Stimulated activated CD8-positive, alpha-beta memory T cell treated with anti-CD3 and anti-CD28 coated beads, Interleukin-12 subunit alpha, Interleukin-12 subunit beta, amount 100 ng/mL, for 24 hours (primary cell): ENCODE results near the gene TRPC4AP.

Experiments
- DNase-seq: peaks from one replicate; pipeline ENCODE4 v3.0.0-alpha.2; 2020; ENCODE audit errors: extremely low read depth

TRPC4AP gene

DNA sequence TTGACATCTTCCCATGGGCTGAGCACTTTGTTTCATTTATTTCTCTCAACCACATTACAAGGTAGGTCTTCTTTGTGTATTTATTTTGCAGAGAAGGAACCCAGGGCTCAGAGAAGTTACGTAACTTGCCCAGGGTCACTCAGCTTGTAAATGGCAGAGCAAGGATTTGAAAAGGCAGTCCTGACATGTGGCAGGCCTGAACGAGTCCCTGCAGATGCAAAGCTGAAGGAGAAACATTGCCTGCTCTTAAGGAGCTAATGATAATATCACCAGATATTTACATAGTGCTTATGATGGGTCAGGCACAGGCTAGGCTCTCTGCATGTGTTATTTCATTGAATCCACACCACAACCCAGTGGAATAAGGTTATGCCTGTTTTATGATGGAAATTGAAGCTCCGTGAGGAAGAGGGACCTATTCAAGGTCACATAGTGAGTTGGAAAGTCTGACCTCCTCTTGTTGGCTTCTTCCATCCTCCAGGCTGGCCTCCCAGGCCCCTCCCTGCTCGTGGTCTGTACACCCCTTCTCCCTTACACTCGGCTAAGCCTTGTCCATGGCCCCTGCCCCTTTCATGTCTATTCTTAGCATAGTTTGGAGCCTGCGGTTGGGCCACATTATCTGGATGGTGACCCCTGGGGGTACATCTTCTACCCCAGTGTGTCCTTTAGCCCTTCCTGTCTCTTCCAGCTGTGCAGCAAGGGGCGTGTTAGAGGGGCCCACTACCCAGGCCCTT lies 124.4 kb downstream of the TRPC4AP start:
- no peak for DNase-seq

DNA sequence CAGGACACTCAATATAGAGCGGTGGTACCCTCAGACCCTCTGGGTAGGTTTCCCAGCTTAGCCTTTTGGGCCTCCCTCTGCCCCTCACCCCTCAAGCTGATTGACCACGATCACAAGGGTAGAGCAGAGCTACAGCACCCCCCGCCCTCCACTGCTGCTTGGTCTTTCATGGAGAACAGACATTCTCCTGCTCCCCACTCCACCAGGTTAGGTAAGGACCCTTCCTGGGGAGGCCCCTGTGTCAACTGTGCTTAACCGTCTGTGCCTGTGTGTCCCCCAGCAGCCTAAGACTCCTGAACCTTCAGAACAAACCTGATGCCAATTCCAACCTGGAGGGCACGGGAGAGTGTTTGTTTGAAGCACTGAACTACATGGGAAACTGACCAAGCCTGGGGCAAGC lies 125.2 kb downstream of the TRPC4AP start:
- DNase-seq: no peak

- no peak for DNase-seq
Observed at GRCh38 chr20:34965051-34965450, 127.6 kb downstream of the TRPC4AP start.

DNA sequence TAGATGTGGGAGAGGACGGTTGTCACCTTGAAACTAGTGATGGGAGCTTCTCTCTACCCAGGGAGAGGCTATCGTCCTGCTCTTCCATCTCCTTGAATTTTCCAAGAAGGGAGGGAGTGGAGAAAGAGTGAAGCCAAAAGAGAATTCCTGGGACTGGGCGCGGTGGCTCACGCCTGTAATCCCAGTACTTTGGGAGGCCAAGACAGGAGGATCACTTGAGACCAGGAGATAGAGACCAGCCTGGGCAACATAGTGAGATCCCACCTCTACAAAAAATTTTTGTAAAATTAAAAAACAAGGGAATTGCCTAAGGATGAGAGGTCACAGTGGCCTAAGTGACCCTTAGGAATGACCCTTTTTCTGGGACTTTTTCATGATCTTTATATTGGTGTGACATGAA lies 128.1 kb downstream of the TRPC4AP start:
- DNase-seq: no peak

- DNase-seq: no peak
Observed at GRCh38 chr20:34956751-34957472, 135.7 kb downstream of the TRPC4AP start.

DNA sequence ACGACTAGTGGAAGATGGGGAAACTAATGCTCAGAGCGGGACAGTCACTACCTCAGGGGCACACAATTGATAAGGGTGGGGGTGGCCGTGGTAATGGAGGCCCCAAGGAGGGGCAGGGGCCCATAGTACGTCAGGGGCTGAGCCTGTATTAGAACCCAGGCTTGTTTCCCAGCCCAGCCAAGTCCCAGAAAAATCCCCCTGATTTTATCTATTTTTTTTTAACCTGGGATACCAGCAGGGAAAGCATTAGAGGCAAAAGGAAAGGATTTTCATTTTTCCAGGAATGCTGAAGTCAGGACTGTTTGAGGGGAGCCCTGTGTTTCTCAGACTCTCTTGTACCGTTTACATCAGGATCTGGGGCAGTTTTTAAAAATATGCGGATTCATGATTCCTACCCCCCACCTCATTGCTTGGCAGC lies 136.6 kb downstream of the TRPC4AP start:
- DNase-seq: no peak

DNA sequence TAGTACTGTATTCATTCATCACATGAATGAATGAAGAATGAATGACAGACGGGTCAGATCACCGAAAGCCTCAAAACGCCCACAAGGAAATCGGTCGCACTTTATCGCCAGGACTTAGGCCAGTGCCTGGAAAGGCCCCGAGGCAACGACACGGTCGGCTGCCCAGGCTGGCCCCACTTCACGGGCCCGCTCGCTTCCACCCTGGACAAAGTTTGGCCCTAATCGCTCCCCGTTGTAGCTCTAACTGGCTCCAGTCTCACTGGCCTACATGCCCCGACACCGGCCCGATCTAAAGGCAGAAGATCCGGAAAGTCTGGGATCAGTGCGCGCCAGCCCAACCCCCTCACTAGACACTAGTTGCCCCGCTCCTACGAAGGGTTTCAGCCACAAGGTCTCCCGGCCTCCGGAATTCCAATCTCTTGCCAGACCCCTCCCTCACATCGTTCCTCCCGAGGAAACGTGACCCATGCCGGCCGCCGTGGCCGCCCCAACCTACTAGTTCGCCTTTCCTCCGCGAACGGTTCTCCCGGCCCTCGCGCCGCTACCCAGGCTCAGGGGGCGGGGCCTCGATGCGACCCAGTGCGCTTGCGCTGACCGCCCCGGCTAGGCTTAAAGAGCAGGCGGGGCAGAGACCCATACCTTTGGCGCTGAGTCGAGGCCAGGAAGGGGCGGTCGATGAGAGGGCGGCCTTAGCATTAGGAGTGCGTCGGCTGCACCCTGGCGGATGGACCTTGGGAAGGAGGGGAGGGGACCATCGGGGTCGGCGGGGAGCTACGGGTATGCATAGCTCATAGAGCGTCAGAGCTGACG lies 137.2 kb downstream of the TRPC4AP start, which contains the start of the genes GSS and MYH7B:
Gene GSS, minus strand, starts transcription at position 576 of the 810 bp plus-strand sequence. CDS start 3,954 bp downstream, outside the sequence.
Gene MYH7B, plus strand, starts transcription at position 638 of the 810 bp plus-strand sequence. CDS start 22,138 bp downstream, outside the sequence.
- peak; percentile 93 for DNase-seq

GRCh38 chr20:34954904-34955230 lies 137.7 kb downstream of the TRPC4AP start:
- no peak for DNase-seq

DNA sequence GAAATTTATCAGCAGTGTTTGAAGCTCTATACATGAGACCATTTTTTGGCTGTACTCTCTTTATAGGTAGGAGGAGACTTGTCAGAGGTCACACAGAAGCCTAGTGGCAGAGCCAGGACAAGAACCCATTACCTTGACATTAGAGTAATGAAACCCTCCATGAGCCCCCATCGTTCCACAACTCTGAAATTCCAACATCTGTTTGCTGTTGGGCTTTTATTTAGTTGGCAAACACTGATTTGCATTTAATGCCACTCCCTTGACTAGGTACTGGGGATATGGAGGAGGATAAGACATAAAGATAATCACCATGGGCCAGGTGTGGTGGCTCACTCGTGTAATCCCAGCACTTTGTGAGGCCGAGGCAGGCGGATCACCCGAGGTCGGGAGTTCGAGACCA lies 138.6 kb downstream of the TRPC4AP start:
- DNase-seq: no peak

DNA sequence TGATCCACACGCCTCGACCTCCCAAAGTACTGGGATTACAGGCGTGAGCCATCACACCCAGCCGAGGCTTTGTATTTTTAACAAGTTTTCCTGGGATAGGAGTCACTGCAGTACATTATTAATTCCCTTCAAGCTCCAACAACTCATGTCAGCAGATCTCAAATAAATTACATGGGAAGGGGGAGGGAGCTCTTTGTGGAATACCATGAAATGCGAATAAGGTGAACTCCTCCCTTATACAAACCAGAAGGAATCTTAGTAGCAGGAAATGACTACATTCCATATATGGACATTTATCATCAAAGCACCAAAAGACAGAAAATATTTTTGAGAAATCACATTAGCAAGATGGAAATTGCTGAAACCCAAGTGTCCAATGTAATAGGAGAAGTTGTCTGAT lies 139.9 kb downstream of the TRPC4AP start:
- no peak for DNase-seq
